Heart left ventricle (tissue), 13 donors: Measurements from ENCODE around the gene PLAU.

ENCODE experiments used
- CTCF ChIP-seq, 12 donors: fragments of 200-600 bp; sonication (generic) in 4 of 12; IDR thresholded peaks; one replicate each; pipeline versions ENCODE4 v1.5.0 to v1.8.0; 2018 to 2022; ENCODE audit warnings: antibody characterized with exemption in 12 of 12, mild to moderate bottlenecking in 5 of 12
- POLR2A ChIP-seq, 2 donors: fragments of 450-650 bp; IDR thresholded peaks; one replicate each; pipeline ENCODE4 v1.6.1; 2017; ENCODE audit warnings: antibody characterized with exemption in 2 of 2, mild to moderate bottlenecking in 2 of 2, moderate library complexity in 2 of 2
- donor health status: ischemic (EF 13 %, LVEDD 7.1; RV severe dilation, severe dysfunction).
- donor health status: DM: no; HTN: yes; CAD: no.
- donor health status: DM: no; HTN: no; CAD: no.
- donor health status: ischemic (EF 25% LVEDD 6.9; RV normal size, moderate dysfunction).
- donor health status: ischemic (EF 25% LVEDD 5.7; RV mildly dilated, moderate dysfunction).
- donor health status: ischemic (EF 35%, LVEDD 5.7; RV mildly dilated, moderate dysfunction).
- donor health status: nonischemic (EF 11% LVEDD 7.7; RV severe dilation, severe dysfunction).
- donor health status: DM: yes; HTN: yes; CAD: no.
- donor health status: PGD.
- donor health status: ischemic (EF 29% LVEDD 5.4; RV normal size, mild dysfunction).
- donor health status: nonischemic (EF 23%, LVEDD 6.1; RV moderate dilation, normal function).

- TF ChIP-seq CTCF (IDR thresholded peaks at IDR 0.05) (no peak), POLR2A (IDR thresholded peaks at IDR 0.05) (no peak)
Measured at GRCh38 chr10:73873838-73874215, 37.1 kb upstream of the PLAU start.
